HepG2 (cell line): Measurements from ENCODE around the gene ZC3H18. TPM values are rescaled to one million over a fixed set of nuclear protein-coding genes. Genes with fewer than 3 reads are reported as not detected.

Source experiments
- AGO1 ChIP-seq: fragments of 200-400 bp; formaldehyde crosslinking; IDR thresholded peaks from 2 replicates; pipeline ENCODE4 v1.6.1; 2017; ENCODE audit warnings: mild to moderate bottlenecking, low read depth, low read length, moderate library complexity; ENCODE audit not compliant: poor library complexity, severe bottlenecking
- BORCS8-MEF2B ChIP-seq: sonication (generic); formaldehyde crosslinking; IDR thresholded peaks from 2 replicates; pipeline ENCODE4 v1.8.0; 2022; ENCODE audit warnings: mild to moderate bottlenecking, missing genetic modification reagents
- KDM2A ChIP-seq: sonication (generic); formaldehyde crosslinking; IDR thresholded peaks from 2 replicates; pipeline ENCODE4 v1.4.0; 2020; ENCODE audit warnings: low read depth, missing genetic modification reagents, borderline replicate concordance
- MED8 ChIP-seq: sonication (generic); formaldehyde crosslinking; IDR thresholded peaks from 2 replicates; pipeline ENCODE4 v1.8.1; 2023; ENCODE audit warnings: mild to moderate bottlenecking, missing genetic modification reagents; ENCODE audit not compliant: insufficient replicate concordance
- RFX1 ChIP-seq: fragments of 450-650 bp; IDR thresholded peaks from 2 replicates; pipeline ENCODE4 v1.6.1; 2017
- SAFB2 ChIP-seq: sonication (generic); formaldehyde crosslinking; IDR thresholded peaks from 2 replicates; pipeline ENCODE4 v1.5.1; 2020; ENCODE audit warnings: missing genetic modification reagents, low read depth, mild to moderate bottlenecking, borderline replicate concordance
- WIZ ChIP-seq: sonication (generic); formaldehyde crosslinking; IDR thresholded peaks from 2 replicates; pipeline ENCODE4 v1.5.1; 2020; ENCODE audit warnings: mild to moderate bottlenecking, missing genetic modification reagents
- ZC3H13 ChIP-seq: sonication (generic); formaldehyde crosslinking; IDR thresholded peaks from 2 replicates; pipeline ENCODE4 v1.8.1; 2023; ENCODE audit warnings: mild to moderate bottlenecking, missing genetic modification reagents, moderate library complexity
- ZNF234 ChIP-seq: sonication (generic); formaldehyde crosslinking; conservative IDR thresholded peaks from 2 replicates; pipeline ENCODE4 v1.5.1; 2020; ENCODE audit warnings: mild to moderate bottlenecking, missing genetic modification reagents
- ZNF326 ChIP-seq: sonication (generic); formaldehyde crosslinking; IDR thresholded peaks from 2 replicates; pipeline ENCODE4 v1.4.0; 2020; ENCODE audit warnings: missing genetic modification reagents, borderline replicate concordance
- ZNF709 ChIP-seq: sonication (generic); formaldehyde crosslinking; IDR thresholded peaks from 2 replicates; pipeline ENCODE4 v1.5.0; 2020; ENCODE audit warnings: mild to moderate bottlenecking, missing genetic modification reagents
- ZNF772 ChIP-seq: sonication (generic); formaldehyde crosslinking; IDR thresholded peaks from 2 replicates; pipeline ENCODE4 v1.5.0; 2020; ENCODE audit warnings: mild to moderate bottlenecking, missing genetic modification reagents
- ZNF776 ChIP-seq: sonication (generic); formaldehyde crosslinking; IDR thresholded peaks from 2 replicates; pipeline ENCODE4 v1.4.0; 2020; ENCODE audit warnings: mild to moderate bottlenecking, missing genetic modification reagents
- ZSCAN21 ChIP-seq: sonication (generic); formaldehyde crosslinking; IDR thresholded peaks from 2 replicates; pipeline ENCODE4 v1.8.0; 2022; ENCODE audit warnings: mild to moderate bottlenecking, missing genetic modification reagents, moderate library complexity, borderline replicate concordance
- polyA plus RNA-seq, 8 experiments: library from polyadenylated mRNA; depleted of rRNA in 3 of 8; stranded (reverse) in 7 of 8; unstranded in 1 of 8; fragments of >200 nt; fragmentation: Illumina TruSeq in 4 of 8; extraction: Trizol in 4 of 8; gene quantifications; 2 replicates each; pipeline versions ENCODE4 v1.2.1 to v1.2.3, GENCODE V29; 2011 to 2016; ENCODE audit warnings: low read depth in 4 of 8, missing spikeins in 1 of 8, mixed read lengths in 1 of 8; ENCODE audit not compliant: insufficient read depth in 1 of 8
- total RNA-seq, 5 experiments: library from RNA; depleted of rRNA; stranded (reverse); fragments of >200 nt; fragmentation: Illumina TruSeq; extraction: Trizol; gene quantifications; 2 replicates each; pipeline ENCODE4 v1.2.3, GENCODE V29; 2016; ENCODE audit warnings: low read depth in 1 of 5
- TF ChIP-seq, protein P1 (sequence below): IDR thresholded peaks from 2 replicates; pipeline ENCODE4 v1.6.1; 2016; ENCODE audit warnings: mild to moderate bottlenecking
- TF ChIP-seq, protein P2 (sequence below): sonication (generic); formaldehyde crosslinking; conservative IDR thresholded peaks from 2 replicates; pipeline ENCODE4 v1.4.0; 2020; ENCODE audit warnings: missing genetic modification reagents
- TF ChIP-seq, protein P3 (sequence below): sonication (generic); formaldehyde crosslinking; IDR thresholded peaks from 2 replicates; pipeline ENCODE4 v1.5.0; 2020; ENCODE audit warnings: missing genetic modification reagents
- TF ChIP-seq, protein P4 (sequence below): IDR thresholded peaks from 2 replicates; pipeline ENCODE4 v1.6.1; 2012; ENCODE audit warnings: low read depth, low read length, improper control_type of control experiment
- TF ChIP-seq, protein P5 (sequence below): sonication (generic); formaldehyde crosslinking; IDR thresholded peaks from 2 replicates; pipeline ENCODE4 v1.5.0; 2020; ENCODE audit warnings: missing genetic modification reagents, mild to moderate bottlenecking, borderline replicate concordance

Gene ZC3H18
- total and polyA plus RNA-seq, 2 of the 13 experiments (the other 11 are each of a cell fraction or from before 2014, with no cell fraction given) = 11.2 to 27.4 TPM

DNA sequence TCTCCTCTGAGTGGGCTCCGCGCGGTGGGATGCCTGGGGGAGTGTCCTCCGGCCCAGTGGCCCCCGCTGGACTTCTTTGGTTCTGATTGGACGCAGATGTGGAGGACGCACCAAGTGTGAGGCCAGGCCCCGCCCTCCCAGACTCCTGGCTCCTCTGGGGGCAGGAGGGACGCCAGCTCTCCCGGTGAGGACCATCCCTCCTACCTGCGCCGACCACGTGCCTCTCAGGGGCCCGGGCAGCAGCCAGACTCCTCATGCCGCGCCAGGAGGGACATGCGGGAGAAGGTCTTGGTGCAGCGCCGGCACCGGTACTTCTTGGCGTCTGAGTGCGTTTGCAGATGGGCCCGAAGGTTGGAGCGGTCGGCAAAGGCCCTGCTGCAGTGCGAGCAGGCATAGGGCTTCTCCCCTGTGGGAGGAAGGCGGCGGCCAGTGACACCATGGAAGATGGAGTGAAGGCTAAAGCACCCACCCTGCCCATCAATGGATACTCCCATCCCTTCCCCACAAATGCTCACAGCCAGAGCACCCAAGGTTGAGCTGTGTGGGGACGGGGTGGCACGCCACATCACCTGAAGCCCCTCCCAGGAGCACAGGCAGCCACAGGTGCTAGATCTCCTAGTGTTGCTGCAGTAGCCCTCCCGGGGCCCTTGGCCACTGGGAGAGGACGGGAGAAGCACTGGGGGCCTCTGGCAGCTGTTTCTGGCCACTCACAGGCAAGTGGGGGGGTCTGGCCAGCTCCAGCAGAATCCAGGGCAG lies 108.2 kb downstream of the ZC3H18 start (continued):
- TF ChIP-seq ZSCAN21 = peak; percentile 17; the same call in 1 of the 2 replicates
- TF ChIP-seq ZNF772 (CRISPR knock-in tag) = no peak
- peak; percentile 40 for TF ChIP-seq MED8
- peak; percentile 21; the same call in 1 of the 2 replicates for TF ChIP-seq ZNF776
- TF ChIP-seq, protein P1, sequence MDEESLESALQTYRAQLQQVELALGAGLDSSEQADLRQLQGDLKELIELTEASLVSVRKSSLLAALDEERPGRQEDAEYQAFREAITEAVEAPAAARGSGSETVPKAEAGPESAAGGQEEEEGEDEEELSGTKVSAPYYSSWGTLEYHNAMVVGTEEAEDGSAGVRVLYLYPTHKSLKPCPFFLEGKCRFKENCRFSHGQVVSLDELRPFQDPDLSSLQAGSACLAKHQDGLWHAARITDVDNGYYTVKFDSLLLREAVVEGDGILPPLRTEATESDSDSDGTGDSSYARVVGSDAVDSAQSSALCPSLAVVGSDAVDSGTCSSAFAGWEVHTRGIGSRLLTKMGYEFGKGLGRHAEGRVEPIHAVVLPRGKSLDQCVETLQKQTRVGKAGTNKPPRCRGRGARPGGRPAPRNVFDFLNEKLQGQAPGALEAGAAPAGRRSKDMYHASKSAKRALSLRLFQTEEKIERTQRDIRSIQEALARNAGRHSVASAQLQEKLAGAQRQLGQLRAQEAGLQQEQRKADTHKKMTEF (CRISPR knock-in tag) = no peak
- 0 out of 2 replicates have a peak, but pooled peaks have one; percentile 31 for TF ChIP-seq ZNF326 (CRISPR knock-in tag)
- peak; percentile 61; the same call in 1 of the 2 replicates for TF ChIP-seq ZNF709 (CRISPR knock-in tag)
- TF ChIP-seq WIZ = 0 out of 2 replicates have a peak, but pooled peaks have one; percentile 42
- no peak for TF ChIP-seq RFX1
- TF ChIP-seq AGO1 = peak; percentile 95
- TF ChIP-seq, protein P2, sequence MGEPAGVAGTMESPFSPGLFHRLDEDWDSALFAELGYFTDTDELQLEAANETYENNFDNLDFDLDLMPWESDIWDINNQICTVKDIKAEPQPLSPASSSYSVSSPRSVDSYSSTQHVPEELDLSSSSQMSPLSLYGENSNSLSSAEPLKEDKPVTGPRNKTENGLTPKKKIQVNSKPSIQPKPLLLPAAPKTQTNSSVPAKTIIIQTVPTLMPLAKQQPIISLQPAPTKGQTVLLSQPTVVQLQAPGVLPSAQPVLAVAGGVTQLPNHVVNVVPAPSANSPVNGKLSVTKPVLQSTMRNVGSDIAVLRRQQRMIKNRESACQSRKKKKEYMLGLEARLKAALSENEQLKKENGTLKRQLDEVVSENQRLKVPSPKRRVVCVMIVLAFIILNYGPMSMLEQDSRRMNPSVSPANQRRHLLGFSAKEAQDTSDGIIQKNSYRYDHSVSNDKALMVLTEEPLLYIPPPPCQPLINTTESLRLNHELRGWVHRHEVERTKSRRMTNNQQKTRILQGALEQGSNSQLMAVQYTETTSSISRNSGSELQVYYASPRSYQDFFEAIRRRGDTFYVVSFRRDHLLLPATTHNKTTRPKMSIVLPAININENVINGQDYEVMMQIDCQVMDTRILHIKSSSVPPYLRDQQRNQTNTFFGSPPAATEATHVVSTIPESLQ (CRISPR knock-in tag) = no peak
- peak; percentile 26; the same call in 1 of the 2 replicates for TF ChIP-seq BORCS8-MEF2B (CRISPR knock-in tag)
- 0 out of 2 replicates have a peak, but pooled peaks have one; percentile 39 for TF ChIP-seq ZNF234 (CRISPR knock-in tag)
- TF ChIP-seq, protein P3, sequence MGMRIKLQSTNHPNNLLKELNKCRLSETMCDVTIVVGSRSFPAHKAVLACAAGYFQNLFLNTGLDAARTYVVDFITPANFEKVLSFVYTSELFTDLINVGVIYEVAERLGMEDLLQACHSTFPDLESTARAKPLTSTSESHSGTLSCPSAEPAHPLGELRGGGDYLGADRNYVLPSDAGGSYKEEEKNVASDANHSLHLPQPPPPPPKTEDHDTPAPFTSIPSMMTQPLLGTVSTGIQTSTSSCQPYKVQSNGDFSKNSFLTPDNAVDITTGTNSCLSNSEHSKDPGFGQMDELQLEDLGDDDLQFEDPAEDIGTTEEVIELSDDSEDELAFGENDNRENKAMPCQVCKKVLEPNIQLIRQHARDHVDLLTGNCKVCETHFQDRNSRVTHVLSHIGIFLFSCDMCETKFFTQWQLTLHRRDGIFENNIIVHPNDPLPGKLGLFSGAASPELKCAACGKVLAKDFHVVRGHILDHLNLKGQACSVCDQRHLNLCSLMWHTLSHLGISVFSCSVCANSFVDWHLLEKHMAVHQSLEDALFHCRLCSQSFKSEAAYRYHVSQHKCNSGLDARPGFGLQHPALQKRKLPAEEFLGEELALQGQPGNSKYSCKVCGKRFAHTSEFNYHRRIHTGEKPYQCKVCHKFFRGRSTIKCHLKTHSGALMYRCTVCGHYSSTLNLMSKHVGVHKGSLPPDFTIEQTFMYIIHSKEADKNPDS (CRISPR knock-in tag) = peak; percentile 57; the same call in 1 of the 2 replicates
- peak; percentile 38; the same call in 1 of the 2 replicates for TF ChIP-seq KDM2A (CRISPR knock-in tag)
- TF ChIP-seq, protein P4, sequence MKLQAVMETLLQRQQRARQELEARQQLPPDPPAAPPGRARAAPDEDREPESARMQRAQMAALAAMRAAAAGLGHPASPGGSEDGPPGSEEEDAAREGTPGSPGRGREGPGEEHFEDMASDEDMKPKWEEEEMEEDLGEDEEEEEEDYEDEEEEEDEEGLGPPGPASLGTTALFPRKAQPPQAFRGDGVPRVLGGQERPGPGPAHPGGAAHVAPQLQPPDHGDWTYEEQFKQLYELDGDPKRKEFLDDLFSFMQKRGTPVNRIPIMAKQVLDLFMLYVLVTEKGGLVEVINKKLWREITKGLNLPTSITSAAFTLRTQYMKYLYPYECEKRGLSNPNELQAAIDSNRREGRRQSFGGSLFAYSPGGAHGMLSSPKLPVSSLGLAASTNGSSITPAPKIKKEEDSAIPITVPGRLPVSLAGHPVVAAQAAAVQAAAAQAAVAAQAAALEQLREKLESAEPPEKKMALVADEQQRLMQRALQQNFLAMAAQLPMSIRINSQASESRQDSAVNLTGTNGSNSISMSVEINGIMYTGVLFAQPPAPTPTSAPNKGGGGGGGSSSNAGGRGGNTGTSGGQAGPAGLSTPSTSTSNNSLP = no peak
- 0 out of 2 replicates have a peak, but pooled peaks have one; percentile 11 for TF ChIP-seq SAFB2 (CRISPR knock-in tag)
- TF ChIP-seq ZC3H13 (CRISPR knock-in tag) = peak; percentile 62
- TF ChIP-seq, protein P5, sequence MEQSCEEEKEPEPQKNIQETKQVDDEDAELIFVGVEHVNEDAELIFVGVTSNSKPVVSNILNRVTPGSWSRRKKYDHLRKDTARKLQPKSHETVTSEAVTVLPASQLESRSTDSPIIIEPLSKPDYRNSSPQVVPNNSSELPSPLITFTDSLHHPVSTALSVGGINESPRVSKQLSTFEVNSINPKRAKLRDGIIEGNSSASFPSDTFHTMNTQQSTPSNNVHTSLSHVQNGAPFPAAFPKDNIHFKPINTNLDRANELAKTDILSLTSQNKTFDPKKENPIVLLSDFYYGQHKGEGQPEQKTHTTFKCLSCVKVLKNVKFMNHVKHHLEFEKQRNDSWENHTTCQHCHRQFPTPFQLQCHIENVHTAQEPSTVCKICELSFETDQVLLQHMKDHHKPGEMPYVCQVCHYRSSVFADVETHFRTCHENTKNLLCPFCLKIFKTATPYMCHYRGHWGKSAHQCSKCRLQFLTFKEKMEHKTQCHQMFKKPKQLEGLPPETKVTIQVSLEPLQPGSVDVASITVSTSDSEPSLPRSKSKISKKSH (CRISPR knock-in tag) = no peak
